HG02943 (cell line): ENCODE data around the gene PARD3.
"Not testable (repeated sequence)": the region's sequence is repeated elsewhere in the genome, so short reads cannot be mapped to it uniquely, and the experiment has no call there.

Source experiments
- ATAC-seq: cut with Tn5 transposase; IDR thresholded peaks from one replicate; pipeline ENCODE4 v1.9.1; 2021; ENCODE audit warnings: mild to moderate bottlenecking, low read depth, moderate library complexity; ENCODE audit not compliant: unreplicated experiment

The PARD3 gene

GRCh38 chr10:34721208-34721840 is 93.8 kb downstream of the PARD3 start:
- no peak for ATAC-seq

DNA sequence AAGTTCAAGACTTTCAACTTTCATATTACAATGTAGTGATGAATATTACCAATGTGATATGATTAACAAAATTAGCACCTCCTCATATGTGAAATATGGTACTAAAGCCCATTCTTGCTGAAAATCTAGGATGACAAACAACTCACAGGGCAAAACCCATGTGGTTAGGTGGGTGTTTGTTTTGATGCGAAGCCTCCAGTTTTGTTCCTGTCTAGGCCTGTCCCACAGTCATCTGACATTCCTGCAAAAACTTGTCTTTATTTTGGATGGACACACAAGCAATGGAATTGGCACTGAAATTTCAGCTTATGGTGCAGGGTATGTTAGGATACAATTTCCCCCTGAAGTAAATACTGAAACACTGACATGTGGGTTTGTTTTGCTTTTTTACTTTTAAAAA is 95.3 kb downstream of the PARD3 start:
- no peak for ATAC-seq

GRCh38 chr10:34719328-34719727 is 95.8 kb downstream of the PARD3 start:
- ATAC-seq, result no peak

- no peak for ATAC-seq
Measured at GRCh38 chr10:34717429-34717828, 97.7 kb downstream of the PARD3 start.

DNA sequence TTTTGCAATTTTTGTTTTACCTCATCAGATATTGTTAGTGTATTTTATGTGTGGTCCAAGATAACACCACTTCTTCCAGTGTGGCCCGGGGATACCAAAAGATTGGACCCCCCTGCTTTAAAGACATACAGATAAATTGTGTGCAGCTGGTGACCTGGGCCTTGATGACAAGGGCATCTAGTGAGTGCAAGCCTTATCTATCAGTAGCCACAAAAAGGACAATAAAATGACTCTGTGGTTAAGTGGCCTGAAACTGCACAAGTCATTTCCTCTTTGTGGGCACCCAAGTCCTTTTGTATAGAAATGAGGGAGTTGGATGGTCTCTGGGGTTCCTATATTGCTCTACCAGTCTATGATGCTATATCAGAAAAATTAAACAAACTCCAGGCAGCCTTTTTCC is 98.1 kb downstream of the PARD3 start:
- ATAC-seq, result peak; percentile 68

DNA sequence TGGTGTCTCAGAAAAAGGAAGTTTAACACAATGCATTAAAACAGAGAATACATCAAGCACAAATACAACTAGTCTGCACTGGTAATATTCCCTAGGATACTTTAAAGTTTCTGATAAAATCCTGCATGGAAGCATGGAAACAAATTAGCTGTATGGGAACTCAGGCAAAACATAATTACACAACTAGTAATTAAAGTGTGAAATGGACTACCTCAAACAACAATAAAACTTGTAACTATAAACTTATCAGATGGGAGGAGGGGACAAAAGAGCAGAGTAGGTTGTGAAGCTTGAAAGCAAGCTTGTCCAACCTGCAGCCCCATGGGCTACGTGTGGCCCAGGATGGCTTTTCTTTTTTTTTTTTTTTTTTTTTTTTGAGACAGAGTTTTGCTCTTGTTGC is 98.9 kb downstream of the PARD3 start:
- ATAC-seq, result no peak

- ATAC-seq, result no peak
Measured at GRCh38 chr10:34715511-34716187, 99.4 kb downstream of the PARD3 start.

DNA sequence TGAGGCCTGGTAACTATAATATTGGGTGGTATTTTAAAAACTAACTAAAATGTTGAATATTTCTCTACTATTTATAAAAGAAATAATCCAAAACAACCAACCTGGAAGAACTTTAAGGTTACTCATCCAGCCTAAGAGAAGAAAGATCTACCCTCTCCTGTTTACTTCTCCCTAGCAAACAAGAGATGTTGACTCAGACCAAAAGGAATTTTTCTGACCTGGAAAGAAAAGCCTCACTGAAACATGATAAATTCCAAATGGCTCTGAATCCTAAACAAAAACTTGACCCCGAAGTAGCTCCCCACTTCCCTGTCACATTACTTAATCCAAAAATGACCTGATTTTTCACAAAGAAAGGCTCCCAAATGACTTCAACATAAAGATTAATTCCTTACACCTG is 101.2 kb downstream of the PARD3 start:
- no peak for ATAC-seq

GRCh38 chr10:34711500-34711899 is 103.6 kb downstream of the PARD3 start:
- ATAC-seq, result no peak

DNA sequence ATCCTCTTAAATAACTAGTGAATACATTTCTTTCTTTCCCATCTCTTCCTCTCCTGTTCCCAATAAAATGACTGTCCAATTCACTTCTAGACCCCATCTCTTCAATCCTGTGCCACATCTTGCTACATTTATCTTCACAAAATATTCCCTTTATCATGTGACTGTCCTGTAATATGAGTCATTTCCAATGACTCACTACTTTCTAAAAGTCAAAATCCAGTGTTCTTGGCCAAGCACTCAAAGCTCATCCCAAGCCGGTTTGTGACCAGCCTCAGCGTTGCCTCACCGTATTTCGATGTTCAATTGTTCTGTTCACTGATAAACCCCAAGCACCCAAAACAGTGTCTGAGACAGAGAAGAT is 104.7 kb downstream of the PARD3 start:
- ATAC-seq, result no peak

DNA sequence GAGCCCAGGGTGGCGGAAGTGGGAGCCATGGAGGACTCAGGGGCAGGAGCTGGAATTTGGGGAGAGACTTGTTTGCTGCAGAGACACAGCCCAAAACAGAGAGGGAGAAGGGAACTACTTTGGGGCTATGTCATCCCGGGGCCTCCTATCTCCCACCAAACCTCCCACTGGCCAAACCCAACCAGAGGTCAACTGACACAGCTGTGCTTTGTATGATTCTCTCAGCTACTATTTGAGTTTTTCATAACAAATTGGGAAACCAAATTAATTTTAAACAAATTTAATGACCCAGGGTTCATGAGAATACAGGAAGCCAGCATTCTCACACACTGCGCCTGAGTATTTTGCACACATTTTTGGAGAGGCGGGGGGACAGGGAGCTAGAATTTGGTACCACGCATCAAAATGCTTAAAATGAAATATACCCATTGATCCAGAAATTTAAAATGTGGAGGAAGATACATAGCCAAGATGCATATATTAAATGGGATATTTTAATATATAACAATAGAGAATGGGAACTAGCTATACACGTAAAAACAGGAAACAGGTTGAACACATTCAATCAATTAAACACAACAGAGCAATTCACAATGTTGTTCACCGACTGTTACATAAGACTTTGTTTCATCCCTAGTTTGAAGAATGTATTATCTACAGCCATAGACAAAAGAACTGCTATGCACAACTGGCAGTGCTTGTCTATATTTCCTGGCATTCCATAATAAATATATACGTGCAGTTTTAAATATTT is 105.3 kb downstream of the PARD3 start:
- no peak for ATAC-seq

DNA sequence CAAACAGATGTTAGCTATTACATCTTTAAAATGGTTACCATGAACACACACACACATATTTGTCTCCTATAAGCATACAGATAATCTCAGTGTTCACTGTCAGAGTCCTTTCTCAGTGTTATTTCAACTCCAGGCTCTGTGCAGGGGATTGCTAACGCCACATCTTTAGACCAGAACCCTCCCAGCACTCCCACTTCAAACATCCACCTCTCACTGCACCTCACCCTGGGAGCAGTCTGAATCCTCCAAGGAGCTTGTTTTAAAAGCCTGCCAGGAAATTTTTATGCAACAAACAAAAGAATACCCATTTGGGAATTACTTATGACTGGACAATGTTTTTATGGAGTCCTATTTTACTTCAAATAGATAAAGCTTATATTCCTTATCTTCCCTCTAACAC is 107.4 kb downstream of the PARD3 start:
- ATAC-seq, result no peak

DNA sequence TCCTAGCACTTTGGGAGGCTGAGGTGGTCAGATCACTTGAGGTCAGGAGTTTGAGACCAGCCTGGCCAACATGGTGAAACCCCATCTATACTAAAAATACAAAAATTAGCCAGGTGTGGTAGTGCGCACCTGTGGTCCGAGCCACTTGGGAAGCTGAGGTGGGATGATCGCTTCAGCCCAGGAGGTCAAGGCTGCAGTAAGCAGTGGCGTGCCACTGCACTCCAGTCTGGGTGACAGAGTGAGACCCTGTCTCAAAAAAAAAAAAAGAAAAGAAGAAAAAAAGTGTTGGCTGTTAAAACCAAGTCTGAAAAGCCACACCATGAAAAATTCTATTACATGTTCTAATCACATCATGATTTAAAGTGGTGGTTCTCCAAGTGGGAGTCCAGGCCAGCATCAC is 108.1 kb downstream of the PARD3 start:
- ATAC-seq, result not testable (repeated sequence)

- no peak for ATAC-seq
Measured at GRCh38 chr10:34706147-34706546, 108.9 kb downstream of the PARD3 start.

DNA sequence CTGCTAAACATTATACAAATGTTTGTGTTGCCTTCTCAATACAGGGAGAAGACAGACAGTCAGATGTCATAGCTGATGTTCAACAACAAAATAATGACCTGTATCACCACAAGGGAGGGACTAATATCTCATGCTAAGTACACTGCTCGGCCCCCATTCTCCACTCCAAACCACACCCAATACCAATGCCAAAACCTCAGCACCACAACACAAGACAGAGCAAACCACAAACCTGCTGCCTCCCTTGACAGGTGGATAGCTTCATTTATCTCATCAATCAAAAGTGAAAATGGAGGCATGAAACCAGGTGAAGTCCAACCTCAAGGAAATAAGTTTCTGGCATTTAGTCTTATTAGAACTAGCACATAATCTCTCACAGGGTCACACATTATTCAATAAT is 109.5 kb downstream of the PARD3 start:
- ATAC-seq, result no peak

DNA sequence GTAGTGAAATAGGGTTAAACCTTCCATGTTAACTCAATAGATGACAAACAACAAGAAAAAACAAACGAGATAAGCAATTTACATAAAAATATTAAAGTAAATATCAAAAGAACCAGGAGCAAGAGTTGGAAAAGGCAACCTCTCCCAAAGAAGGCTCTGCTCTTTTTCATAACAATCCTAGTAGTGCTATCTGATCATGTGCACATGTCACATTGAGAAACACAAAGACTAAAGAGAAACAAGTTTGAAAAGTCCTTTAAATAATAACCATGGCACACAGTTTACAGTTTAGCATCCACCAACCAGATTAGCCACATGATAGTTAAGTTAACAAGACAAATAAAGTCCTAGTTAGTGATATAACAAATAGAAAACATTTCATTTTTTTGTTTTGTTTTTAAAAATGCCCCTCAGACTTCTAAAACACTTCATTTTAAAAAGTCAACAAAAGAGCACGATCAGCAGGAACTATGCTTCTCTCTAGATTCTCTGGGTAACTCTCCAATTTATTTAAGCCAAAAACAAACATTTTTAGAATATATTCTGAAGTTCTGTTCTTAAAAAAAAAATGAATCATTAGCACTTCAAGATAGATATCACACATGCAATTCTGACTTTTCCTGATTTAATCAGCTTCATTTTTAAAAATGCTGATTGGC is 110.4 kb downstream of the PARD3 start:
- ATAC-seq, result no peak

- no peak for ATAC-seq
Measured at GRCh38 chr10:34702982-34703381, 112.1 kb downstream of the PARD3 start.

DNA sequence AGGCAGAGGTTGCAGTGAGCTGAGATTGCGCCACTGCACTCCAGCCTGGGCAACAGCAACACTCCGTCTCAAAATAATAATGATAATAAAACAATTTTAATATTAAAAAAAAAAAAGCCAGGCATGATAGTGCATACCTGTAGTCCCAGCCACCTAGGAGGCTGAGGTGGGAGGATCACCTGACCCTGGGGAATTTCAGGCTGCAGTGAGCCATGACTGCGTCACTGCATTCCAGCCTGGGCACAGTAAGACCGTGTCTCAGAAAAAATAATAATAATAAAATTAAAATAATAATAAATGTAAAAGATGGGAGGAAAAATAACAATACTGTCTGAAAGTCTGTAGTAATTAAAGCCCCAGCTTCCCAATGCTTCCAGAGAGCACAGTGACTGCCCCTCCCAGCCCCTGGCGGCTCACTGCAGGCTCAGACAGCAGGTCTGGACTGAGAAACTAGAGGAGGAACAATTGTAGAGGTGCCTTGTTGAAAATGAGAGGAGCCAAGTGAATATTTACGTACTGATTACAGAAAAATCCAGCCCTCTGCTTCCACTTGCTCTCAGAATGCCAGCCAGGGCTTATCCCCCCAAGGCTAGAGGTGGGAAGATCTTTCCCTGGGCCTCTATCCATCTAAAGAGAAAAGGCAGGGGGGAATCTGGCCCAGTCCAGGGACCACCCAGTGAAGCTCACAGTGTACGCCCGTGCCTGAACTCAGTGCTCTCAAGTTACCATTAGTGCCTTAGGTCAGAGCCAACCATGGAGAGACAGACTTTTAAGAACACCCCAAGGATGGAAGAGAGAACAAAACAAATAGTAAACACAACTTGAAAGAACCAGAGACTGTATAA is 112.8 kb downstream of the PARD3 start:
- no peak for ATAC-seq

GRCh38 chr10:34701194-34701593 is 113.9 kb downstream of the PARD3 start:
- ATAC-seq, result no peak

DNA sequence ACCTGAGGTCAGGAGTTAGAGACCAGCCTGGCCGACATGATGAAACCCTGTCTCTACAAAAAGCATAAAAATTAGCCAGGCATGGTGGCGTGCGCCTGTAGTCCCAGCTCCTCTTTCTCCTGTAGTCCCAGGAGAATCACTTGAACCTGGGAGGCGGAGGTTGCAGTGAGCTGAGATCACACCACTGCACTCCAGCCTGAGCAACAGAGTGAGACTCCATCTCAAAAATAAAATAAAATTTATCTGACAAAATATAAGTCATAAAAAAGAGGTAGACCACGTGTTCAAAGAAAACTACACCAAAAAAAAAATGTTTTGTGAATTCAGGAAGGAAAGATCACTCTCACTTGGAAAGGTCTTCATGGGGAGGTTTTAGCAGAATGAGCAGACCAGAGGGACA is 114.3 kb downstream of the PARD3 start:
- not testable (repeated sequence) for ATAC-seq
